Ovary (tissue), 9 donors: ENCODE results near the gene UNC5A. TPM values are rescaled to one million over a fixed set of nuclear protein-coding genes. Genes with fewer than 3 reads are reported as not detected.

ENCODE experiments used
- DNase-seq, 5 donors: peaks; one replicate each; pipeline ENCODE4 v3.0.0-alpha.2; 2019 to 2020
- H3K27ac ChIP-seq, 2 donors: fragments of 200-600 bp; one replicate each; pipeline versions ENCODE4 v1.5.1 to v1.8.0; 2019 to 2022
- H3K27me3 ChIP-seq: fragments of 200-600 bp; one replicate; pipeline ENCODE4 v1.8.0; 2022
- H3K36me3 ChIP-seq: fragments of 200-600 bp; sonication (generic); one replicate; pipeline ENCODE4 v1.5.1; 2019
- H3K4me1 ChIP-seq: one replicate; pipeline ENCODE4 v1.8.1; 2013; ENCODE audit warnings: mild to moderate bottlenecking, moderate library complexity; ENCODE audit not compliant: insufficient read depth
- H3K4me3 ChIP-seq: fragments of 200-600 bp; sonication (generic); one replicate; pipeline ENCODE4 v1.5.1; 2017
- H3K9me3 ChIP-seq, 2 donors: fragments of 200-600 bp in 1 of 2; sonication (generic) in 1 of 2; one replicate each; pipeline versions ENCODE4 v1.5.1 to v1.8.1; 2013 to 2019; ENCODE audit warnings: mild to moderate bottlenecking in 1 of 2, moderate library complexity in 1 of 2
- CTCF ChIP-seq, 3 donors: fragments of 450-650 bp in 2 of 3; fragments of 200-600 bp in 1 of 3; IDR thresholded peaks; one replicate each; pipeline versions ENCODE4 v1.5.1 to v1.8.0; 2016 to 2022; ENCODE audit warnings: antibody characterized with exemption in 3 of 3, mild to moderate bottlenecking in 1 of 3
- EP300 ChIP-seq: sonication (generic); formaldehyde crosslinking; IDR thresholded peaks from one replicate; pipeline ENCODE4 v1.6.1; 2017; ENCODE audit warnings: antibody characterized with exemption
- POLR2A ChIP-seq: fragments of 450-650 bp; IDR thresholded peaks from one replicate; pipeline ENCODE4 v1.6.1; 2017; ENCODE audit warnings: antibody characterized with exemption, mild to moderate bottlenecking, moderate library complexity
- WGBS, 3 donors: extraction: QIAGEN DNeasy Blood & Tissue Kit in 1 of 3; methylation state at CpG; one replicate each; pipeline versions ENCODE4 v1.1.5 to v1.1.7; 2013 to 2017; 5-methylcytosine and 5-hydroxymethylcytosine counted together
- intact Hi-C, 4 donors: fragments of 100-400 bp; cut with DNase I; formaldehyde crosslinking; loops; one replicate each; pipeline versions ENCODE4 v1.11.0 to v1.15.1; 2022 to 2023
- polyA plus RNA-seq, 2 donors: library from polyadenylated mRNA; stranded (reverse); fragments of 200-250 nt in 1 of 2; fragments of 350-450 nt in 1 of 2; fragmentation: Illumina TruSeq in 1 of 2; extraction: RNeasy Lipid Tissue Mini Kit (QIAGEN cat#74804) in 1 of 2; gene quantifications; one replicate each; pipeline ENCODE4 v1.2.3, GENCODE V29; 2013 to 2014
- total RNA-seq, 7 donors: library from RNA; depleted of rRNA in 2 of 7; stranded (reverse); fragments of >200 nt in 2 of 7; fragmentation: NEBNext Ultra II Directional in 3 of 7; extraction: Animal tissue kit (Norgen Biotek cat#: 25700) in 3 of 7; gene quantifications; one replicate each; pipeline versions ENCODE4 v1.1.0 to v1.2.4, GENCODE V29; 2016 to 2023
- donor health status: DM: no; HTN: no; CAD: no; lungs with moderate emphysema.
- donor health status: DM: no; HTN: no; CAD: no.
- donor health status: Bipolar disorder and iron deficiency.
- donor health status: DM: yes; HTN: yes; CAD: no.
- donor health status: DM: no; HTN: no; CAD: no.
- donor health status: DM: yes; HTN: yes; CAD: no.

Gene UNC5A
- total and polyA plus RNA-seq, 9 donors, result 0.08 to 0.82 (median 0.26) TPM; not detected in 1

- H3K9me3 ChIP-seq, result no peaks in the 10 kb centered on the region
Measured at GRCh38 chr5:176916337-176916736, 106.0 kb downstream of the UNC5A start.

GRCh38 chr5:176918613-176919012 lies 108.3 kb downstream of the UNC5A start:
- TF ChIP-seq CTCF (IDR thresholded peaks at IDR 0.05) (no peak), POLR2A (no peak), EP300 (no peak)
- WGBS, 3 donors, result 91 to 97% (median 94%) methylated on average over 6 of the region's 6 CpGs

More at GRCh38 chr5:176916337-176916736, 106.0 kb downstream of the UNC5A start:
- H3K27ac ChIP-seq, result no peak overlapping the region
- no peaks in the 10 kb centered on the region for H3K27me3 ChIP-seq
- no peak overlapping the region for H3K4me3 ChIP-seq
- H3K36me3 ChIP-seq, result no peaks in the 10 kb centered on the region
- H3K4me1 ChIP-seq, result peaks cover 2% of the 10 kb centered on the region
- intact Hi-C loops, result no loop called here
- no peak for DNase-seq
- TF ChIP-seq POLR2A (no peak), EP300 (no peak), CTCF (IDR thresholded peaks at IDR 0.05) (no peak)

GRCh38 chr5:176921714-176922113 lies 111.4 kb downstream of the UNC5A start:
- Histone ChIP-seq H3K36me3 (no peaks in the 10 kb centered on the region), H3K4me1 (no peaks in the 10 kb centered on the region), H3K4me3 (no peak overlapping the region), H3K27ac (no peak overlapping the region), H3K27me3 (no peaks in the 10 kb centered on the region), H3K9me3 (no peaks in the 10 kb centered on the region)
- TF ChIP-seq EP300, result no peak
- no peak for TF ChIP-seq CTCF (IDR thresholded peaks at IDR 0.05)
- TF ChIP-seq POLR2A, result no peak
- DNase-seq, result no peak
- intact Hi-C loops, result no loop called here
- 91 to 94% (median 92%) methylated on average over 3 of the region's 3 CpGs for WGBS, 3 donors

More at GRCh38 chr5:176918613-176919012, 108.3 kb downstream of the UNC5A start:
- Histone ChIP-seq H3K9me3 (no peaks in the 10 kb centered on the region), H3K36me3 (no peaks in the 10 kb centered on the region), H3K4me3 (no peak overlapping the region), H3K4me1 (peaks cover 2% of the 10 kb centered on the region), H3K27ac (no peak overlapping the region), H3K27me3 (no peaks in the 10 kb centered on the region)
- intact Hi-C loops, result no loop called here
- no peak for DNase-seq

- DNase-seq, result no peak
- Histone ChIP-seq H3K9me3 (no peaks in the 10 kb centered on the region), H3K27ac (no peak overlapping the region), H3K4me3 (no peak overlapping the region), H3K4me1 (no peaks in the 10 kb centered on the region), H3K36me3 (no peaks in the 10 kb centered on the region), H3K27me3 (no peaks in the 10 kb centered on the region)
- no peak for TF ChIP-seq CTCF (IDR thresholded peaks at IDR 0.05)
- TF ChIP-seq POLR2A, result no peak
- intact Hi-C loops, result no loop called here
- WGBS, 3 donors, result 89 to 95% (median 95%) methylated on average over 2 of the region's 2 CpGs
Measured at GRCh38 chr5:176922817-176923216, 112.5 kb downstream of the UNC5A start.

- no peak for TF ChIP-seq POLR2A
- TF ChIP-seq CTCF (IDR thresholded peaks at IDR 0.05), result no peak
- TF ChIP-seq EP300, result no peak
- H3K9me3 ChIP-seq, result no peaks in the 10 kb centered on the region
- intact Hi-C loops, result no loop called here
- H3K36me3 ChIP-seq, result no peaks in the 10 kb centered on the region
- H3K4me1 ChIP-seq, result no peaks in the 10 kb centered on the region
- H3K27ac ChIP-seq, result no peak overlapping the region
- H3K4me3 ChIP-seq, result no peak overlapping the region
- DNase-seq, result no peak
- 82 to 93% (median 86%) methylated on average over 3 of the region's 3 CpGs for WGBS, 3 donors
- no peaks in the 10 kb centered on the region for H3K27me3 ChIP-seq
Measured at GRCh38 chr5:176927562-176927961, 117.2 kb downstream of the UNC5A start.
